Smooth muscle cell (in vitro differentiated cells): ENCODE results near the gene UBD. TPM values are rescaled to one million over a fixed set of nuclear protein-coding genes. Genes with fewer than 3 reads are reported as not detected.

Experiments used
- DNase-seq: peaks from one replicate; lab custom pipeline; 2025; ENCODE audit not compliant: unreplicated experiment; lab: John Stamatoyannopoulos, UW
- H2AFZ ChIP-seq: fragments of 200-600 bp; sonication (generic); 2 replicates; pipeline ENCODE4 v1.6.0; 2016; ENCODE audit warnings: antibody characterized with exemption, low read depth, mild to moderate bottlenecking
- H3F3A ChIP-seq: fragments of 200-600 bp; sonication (generic); 2 replicates; pipeline ENCODE4 v1.6.0; 2017; ENCODE audit warnings: antibody characterized with exemption, low read depth
- H3K27ac ChIP-seq: fragments of 200-600 bp; sonication (generic); 2 replicates; pipeline ENCODE4 v1.5.1; 2016; ENCODE audit warnings: low read depth, mild to moderate bottlenecking
- H3K27me3 ChIP-seq: fragments of 200-600 bp; sonication (generic); 2 replicates; pipeline ENCODE4 v1.6.1; 2016; ENCODE audit warnings: low read depth, mild to moderate bottlenecking
- H3K36me3 ChIP-seq: fragments of 200-600 bp; sonication (generic); 2 replicates; pipeline ENCODE4 v1.5.1; 2016; ENCODE audit warnings: low read depth
- H3K4me1 ChIP-seq: fragments of 200-600 bp; sonication (generic); 2 replicates; pipeline ENCODE4 v1.5.1; 2016; ENCODE audit warnings: low read depth
- H3K4me2 ChIP-seq: fragments of 200-600 bp; sonication (generic); 2 replicates; pipeline ENCODE4 v1.6.0; 2016; ENCODE audit warnings: mild to moderate bottlenecking
- H3K4me3 ChIP-seq: fragments of 200-600 bp; sonication (generic); 2 replicates; pipeline ENCODE4 v1.5.1; 2016; ENCODE audit warnings: mild to moderate bottlenecking
- H3K79me2 ChIP-seq: fragments of 200-600 bp; sonication (generic); 2 replicates; pipeline ENCODE4 v1.6.0; 2016; ENCODE audit warnings: low read depth, mild to moderate bottlenecking
- H3K9ac ChIP-seq: fragments of 200-600 bp; sonication (generic); 2 replicates; pipeline ENCODE4 v1.6.0; 2016; ENCODE audit warnings: low read depth
- H3K9me3 ChIP-seq: fragments of 200-600 bp; sonication (generic); replicated peaks from 2 replicates; pipeline ENCODE4 v1.5.1; 2016; ENCODE audit warnings: low read depth
- H4K20me1 ChIP-seq: fragments of 200-600 bp; sonication (generic); 2 replicates; pipeline ENCODE4 v1.6.0; 2016; ENCODE audit warnings: low read depth
- WGBS: methylation state at CpG from one replicate; pipeline ENCODE4 v1.1.7; 2016; ENCODE audit warnings: low lambda C conversion rate; 5-methylcytosine and 5-hydroxymethylcytosine counted together
- polyA plus RNA-seq: library from polyadenylated mRNA; unstranded; fragments of >200 nt; fragmentation: Nextera tagmentation; extraction: Ambion mirVana; gene quantifications from 2 replicates; pipeline ENCODE4 v1.2.1, GENCODE V29; 2016
- total RNA-seq: library from RNA; depleted of rRNA; stranded (reverse); fragments of >200 nt; gene quantifications from 2 replicates; pipeline ENCODE4 v1.2.3, GENCODE V29; 2014
- TF ChIP-seq, protein P1 (sequence below): fragments of 200-600 bp; sonication (generic); IDR thresholded peaks from 2 replicates; pipeline ENCODE4 v1.5.1; 2017; ENCODE audit warnings: borderline replicate concordance, mild to moderate bottlenecking, antibody characterized with exemption; ENCODE audit not compliant: insufficient read depth, poor library complexity, severe bottlenecking

The UBD gene
- total and polyA plus RNA-seq, 2 experiments from 2014 or later = 0.38 TPM; not detected in 1

DNA sequence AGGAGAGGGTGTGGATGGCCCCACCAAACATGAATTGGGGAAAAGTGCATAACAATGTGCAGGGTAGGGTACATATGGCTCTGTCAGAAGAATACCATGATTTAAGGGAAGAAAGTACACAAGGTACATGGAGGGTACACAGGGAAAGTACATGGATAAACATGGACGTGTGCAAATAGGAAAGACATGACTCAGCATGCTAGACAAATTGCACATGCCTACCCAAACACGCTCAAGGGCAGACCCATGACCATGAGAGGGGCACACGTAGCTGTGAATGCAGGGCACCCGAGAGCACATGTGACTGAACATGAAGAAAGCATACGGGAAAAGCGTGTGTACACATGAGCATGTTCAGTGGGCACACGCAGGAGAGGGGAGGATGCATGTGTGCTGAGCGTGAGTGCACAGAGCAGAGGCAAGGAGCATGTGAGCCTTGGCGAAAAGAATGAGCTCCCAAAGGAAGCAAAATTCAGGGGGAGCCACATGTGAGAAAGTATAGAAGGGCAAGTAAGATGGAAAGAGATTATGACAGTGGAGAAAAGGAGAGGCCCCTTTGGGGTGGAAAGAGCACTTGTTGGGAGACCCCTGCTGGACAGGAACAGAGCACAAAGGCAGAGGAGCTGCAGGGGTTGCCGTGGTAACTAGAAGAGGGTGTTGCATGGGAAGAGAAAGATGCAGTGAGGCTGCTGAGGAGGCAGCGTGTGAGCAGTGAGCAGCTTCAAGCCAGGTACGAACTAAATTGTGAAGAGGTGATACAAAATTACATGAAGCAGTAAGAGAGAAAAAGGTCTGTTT lies 43.2 kb upstream of the UBD start:
- Histone ChIP-seq H3K4me2 (no peak overlapping the region), H2AFZ (no peak overlapping the region), H3K4me1 (no peaks in the 10 kb centered on the region), H3K9ac (no peak overlapping the region), H4K20me1 (no peaks in the 10 kb centered on the region), H3F3A (peaks cover 3% of the 10 kb centered on the region), H3K36me3 (peaks cover 5% of the 10 kb centered on the region), H3K9me3 (no peaks in the 10 kb centered on the region), H3K27me3 (no peaks in the 10 kb centered on the region), H3K27ac (no peak overlapping the region), H3K79me2 (no peaks in the 10 kb centered on the region), H3K4me3 (no peak overlapping the region)
- WGBS = 93% methylated on average over 12 of the region's 12 CpGs
- TF ChIP-seq, protein P1, sequence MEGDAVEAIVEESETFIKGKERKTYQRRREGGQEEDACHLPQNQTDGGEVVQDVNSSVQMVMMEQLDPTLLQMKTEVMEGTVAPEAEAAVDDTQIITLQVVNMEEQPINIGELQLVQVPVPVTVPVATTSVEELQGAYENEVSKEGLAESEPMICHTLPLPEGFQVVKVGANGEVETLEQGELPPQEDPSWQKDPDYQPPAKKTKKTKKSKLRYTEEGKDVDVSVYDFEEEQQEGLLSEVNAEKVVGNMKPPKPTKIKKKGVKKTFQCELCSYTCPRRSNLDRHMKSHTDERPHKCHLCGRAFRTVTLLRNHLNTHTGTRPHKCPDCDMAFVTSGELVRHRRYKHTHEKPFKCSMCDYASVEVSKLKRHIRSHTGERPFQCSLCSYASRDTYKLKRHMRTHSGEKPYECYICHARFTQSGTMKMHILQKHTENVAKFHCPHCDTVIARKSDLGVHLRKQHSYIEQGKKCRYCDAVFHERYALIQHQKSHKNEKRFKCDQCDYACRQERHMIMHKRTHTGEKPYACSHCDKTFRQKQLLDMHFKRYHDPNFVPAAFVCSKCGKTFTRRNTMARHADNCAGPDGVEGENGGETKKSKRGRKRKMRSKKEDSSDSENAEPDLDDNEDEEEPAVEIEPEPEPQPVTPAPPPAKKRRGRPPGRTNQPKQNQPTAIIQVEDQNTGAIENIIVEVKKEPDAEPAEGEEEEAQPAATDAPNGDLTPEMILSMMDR = peak; percentile 15
- no peak for DNase-seq

DNA sequence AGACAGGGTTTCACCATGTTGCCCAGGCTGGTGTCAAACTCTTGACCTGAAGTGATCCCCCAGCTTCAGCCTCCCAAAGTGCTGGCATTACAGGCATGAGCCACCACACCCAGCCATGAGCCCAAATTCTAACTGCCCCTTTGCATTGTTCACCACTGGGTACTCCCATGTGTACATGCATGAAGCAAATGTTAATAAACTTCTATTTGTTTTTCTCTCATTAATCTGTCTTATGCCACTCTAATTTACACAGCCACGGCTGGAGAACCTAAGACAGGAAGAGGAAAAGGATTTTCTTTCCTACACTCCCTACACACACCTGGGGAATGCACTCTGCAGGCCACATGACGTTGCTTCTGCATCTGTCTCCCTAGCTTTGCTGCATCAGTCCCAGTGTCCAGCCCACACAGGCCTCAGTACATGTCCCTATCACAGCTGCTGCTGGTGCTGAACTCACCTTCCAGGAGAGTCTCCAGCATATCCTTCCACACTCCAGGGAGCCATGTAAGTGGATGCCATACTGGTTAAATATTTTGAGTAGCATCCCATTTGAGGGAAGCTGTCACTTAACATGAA lies 38.7 kb upstream of the UBD start:
- Histone ChIP-seq H3K36me3 (no peaks in the 10 kb centered on the region), H3K79me2 (no peaks in the 10 kb centered on the region)
- 85% methylated on average over 2 of the region's 2 CpGs for WGBS

DNA sequence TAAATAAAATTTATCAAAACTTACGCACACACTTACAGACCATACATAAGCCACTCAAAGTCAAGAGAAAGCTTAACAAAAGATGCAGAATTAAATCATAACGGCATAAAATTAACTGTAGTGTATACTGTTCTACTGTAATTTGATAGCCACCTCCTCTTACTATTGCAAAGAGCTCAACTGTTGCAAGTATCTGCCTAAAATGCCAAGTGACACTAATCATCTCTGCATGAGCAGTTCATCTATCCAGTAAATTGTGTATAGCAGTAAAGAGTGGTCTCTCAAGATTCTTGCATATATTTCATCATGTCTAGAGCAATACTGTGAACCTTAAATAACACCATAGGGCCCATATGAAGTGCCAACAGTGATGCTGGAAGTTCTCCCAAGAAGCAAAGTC lies 37.7 kb upstream of the UBD start:
- no peaks in the 10 kb centered on the region for H3K9me3 ChIP-seq
- DNase-seq = no peak
- no peaks in the 10 kb centered on the region for H3K79me2 ChIP-seq
- H4K20me1 ChIP-seq = no peaks in the 10 kb centered on the region
- TF ChIP-seq, protein P1 = no peak
- no peaks in the 10 kb centered on the region for H3K27me3 ChIP-seq
- H3K4me2 ChIP-seq = no peak overlapping the region
- WGBS = 91% methylated on average over 2 of the region's 2 CpGs
- H3K9ac ChIP-seq = no peak overlapping the region
- H3K4me3 ChIP-seq = no peak overlapping the region
- no peak overlapping the region for H2AFZ ChIP-seq
- H3K4me1 ChIP-seq = no peaks in the 10 kb centered on the region
- peaks cover 9% of the 10 kb centered on the region for H3F3A ChIP-seq
- H3K27ac ChIP-seq = no peak overlapping the region
- no peaks in the 10 kb centered on the region for H3K36me3 ChIP-seq

More for the DNA sequence above, 38.7 kb upstream of the UBD start:
- no peaks in the 10 kb centered on the region for H3K27me3 ChIP-seq
- H3K4me2 ChIP-seq = no peak overlapping the region
- TF ChIP-seq, protein P1 = no peak
- no peaks in the 10 kb centered on the region for H3K4me1 ChIP-seq
- H4K20me1 ChIP-seq = no peaks in the 10 kb centered on the region
- peaks cover 9% of the 10 kb centered on the region for H3F3A ChIP-seq
- H3K27ac ChIP-seq = no peak overlapping the region
- H3K4me3 ChIP-seq = no peak overlapping the region
- H3K9me3 ChIP-seq = no peaks in the 10 kb centered on the region
- H3K9ac ChIP-seq = no peak overlapping the region
- no peak overlapping the region for H2AFZ ChIP-seq
- DNase-seq = no peak

DNA sequence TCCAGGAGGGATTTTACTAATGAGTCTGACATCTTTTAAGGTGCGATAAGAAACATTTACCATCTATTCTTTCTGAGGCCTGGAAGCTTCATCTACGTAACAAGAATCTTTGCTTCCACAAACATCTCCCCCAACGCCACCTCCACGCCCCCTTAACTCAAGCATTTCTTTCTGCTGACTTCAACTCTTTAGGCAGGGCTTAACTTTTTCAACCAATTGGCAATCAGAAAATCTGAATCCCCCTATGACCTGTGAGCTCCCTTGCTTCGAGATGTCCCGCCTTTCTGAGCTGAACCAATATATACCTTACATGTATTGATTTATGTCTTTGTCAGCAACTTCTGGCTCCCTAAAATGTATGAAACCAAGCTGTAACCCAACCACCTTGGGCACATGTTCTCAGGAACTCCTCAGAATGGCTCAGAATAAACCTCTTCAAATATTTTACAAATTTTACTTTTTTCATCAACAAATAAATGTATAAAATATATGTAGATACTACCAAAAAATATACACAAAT lies 36.9 kb upstream of the UBD start:
- Histone ChIP-seq H4K20me1 (no peaks in the 10 kb centered on the region), H3K4me3 (no peak overlapping the region), H3F3A (peaks cover 9% of the 10 kb centered on the region), H2AFZ (no peak overlapping the region), H3K27ac (no peak overlapping the region), H3K4me1 (no peaks in the 10 kb centered on the region), H3K36me3 (no peaks in the 10 kb centered on the region), H3K9me3 (no peaks in the 10 kb centered on the region), H3K27me3 (no peaks in the 10 kb centered on the region), H3K9ac (no peak overlapping the region), H3K4me2 (no peak overlapping the region), H3K79me2 (no peaks in the 10 kb centered on the region)
- DNase-seq = no peak
- TF ChIP-seq, protein P1 = no peak
- WGBS = 85% methylated on average over 6 of the region's 6 CpGs
